ENCODE data around the gene TENT5C.

Gene TENT5C

GRCh38 chr1:117636637-117637425 lies 31.0 kb downstream of the TENT5C start:
- Histone ChIP-seq H3K9me2 (ENCODE audit: low read depth, low read length) (no peaks in the 10 kb centered on the region), H2AFZ (ENCODE audit: low read length) (no peak overlapping the region), H3K79me2 (ENCODE audit: insufficient read depth, low read length) (no peaks in the 10 kb centered on the region), H3K36me3 (ENCODE audit: insufficient read depth, low read length) (no peaks in the 10 kb centered on the region), H3K9ac (ENCODE audit: low read length) (no peak overlapping the region), H3K4me3 (ENCODE audit: low read depth, low read length, poor library complexity, severe bottlenecking) (no peak overlapping the region), H3K27ac (ENCODE audit: low read depth, low read length, poor library complexity, severe bottlenecking) (no peak overlapping the region), H3K4me2 (ENCODE audit: low read length) (no peak overlapping the region), H4K20me1 (ENCODE audit: insufficient read depth, low read length) (no peaks in the 10 kb centered on the region), H3K27me3 (ENCODE audit: insufficient read depth, low read length) (no peaks in the 10 kb centered on the region), H3F3A (ENCODE audit: insufficient read depth, low read length) (no peaks in the 10 kb centered on the region), H3K9me3 (ENCODE audit: low read length) (no peaks in the 10 kb centered on the region), H3K4me1 (ENCODE audit: insufficient read depth, low read length, severe bottlenecking) (peaks cover 20% of the 10 kb centered on the region)
- TF ChIP-seq EZH2 (IDR thresholded peaks at IDR 0.05; ENCODE audit: borderline replicate concordance, low read length) (no peak), CTCF (IDR thresholded peaks at IDR 0.05; ENCODE audit: low read length) (no peak)

- no peaks in the 10 kb centered on the region for H3K9me2 ChIP-seq (ENCODE audit: low read depth, low read length)
- TF ChIP-seq CTCF (IDR thresholded peaks at IDR 0.05; ENCODE audit: low read length) = no peak
- TF ChIP-seq EZH2 (IDR thresholded peaks at IDR 0.05; ENCODE audit: borderline replicate concordance, low read length) = no peak
- H3K4me3 ChIP-seq (ENCODE audit: low read depth, low read length, poor library complexity, severe bottlenecking) = no peak overlapping the region
- no peaks in the 10 kb centered on the region for H3F3A ChIP-seq (ENCODE audit: insufficient read depth, low read length)
- H3K79me2 ChIP-seq (ENCODE audit: insufficient read depth, low read length) = no peaks in the 10 kb centered on the region
- no peak overlapping the region for H3K9ac ChIP-seq (ENCODE audit: low read length)
- H3K27ac ChIP-seq (ENCODE audit: low read depth, low read length, poor library complexity, severe bottlenecking) = no peak overlapping the region
- no peak overlapping the region for H3K4me2 ChIP-seq (ENCODE audit: low read length)
- H2AFZ ChIP-seq (ENCODE audit: low read length) = no peak overlapping the region
- no peaks in the 10 kb centered on the region for H3K27me3 ChIP-seq (ENCODE audit: insufficient read depth, low read length)
- H3K4me1 ChIP-seq (ENCODE audit: insufficient read depth, low read length, severe bottlenecking) = peaks cover 11% of the 10 kb centered on the region
- H3K36me3 ChIP-seq (ENCODE audit: insufficient read depth, low read length) = no peaks in the 10 kb centered on the region
- H3K9me3 ChIP-seq (ENCODE audit: low read length) = no peaks in the 10 kb centered on the region
- H4K20me1 ChIP-seq (ENCODE audit: insufficient read depth, low read length) = no peaks in the 10 kb centered on the region
Measured at GRCh38 chr1:117638141-117638540, 32.3 kb downstream of the TENT5C start.

DNA sequence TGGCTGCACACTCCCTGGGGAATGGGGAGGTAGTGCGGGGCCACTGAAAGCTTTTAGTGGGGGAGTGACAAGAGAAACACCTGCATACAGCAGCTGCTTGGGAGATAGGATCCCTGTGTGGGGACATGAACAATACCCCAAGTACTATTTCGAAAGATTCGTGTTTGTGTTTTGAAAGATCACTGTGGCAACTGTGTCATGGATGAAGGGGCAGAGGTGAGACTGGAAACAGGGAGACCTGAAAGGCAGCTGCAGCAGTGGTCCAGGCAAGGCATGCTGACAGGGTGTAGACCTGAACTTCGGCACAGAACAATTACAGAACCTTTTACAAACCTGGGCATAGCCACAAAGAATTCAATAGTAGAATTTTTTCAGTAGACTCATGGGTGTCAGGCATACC lies 32.9 kb downstream of the TENT5C start:
- no peak overlapping the region for H3K4me3 ChIP-seq (ENCODE audit: low read depth, low read length, poor library complexity, severe bottlenecking)
- H3K4me2 ChIP-seq (ENCODE audit: low read length) = no peak overlapping the region
- no peak overlapping the region for H3K9ac ChIP-seq (ENCODE audit: low read length)
- H3K27ac ChIP-seq (ENCODE audit: low read depth, low read length, poor library complexity, severe bottlenecking) = no peak overlapping the region
- no peaks in the 10 kb centered on the region for H3K79me2 ChIP-seq (ENCODE audit: insufficient read depth, low read length)
- H3K9me3 ChIP-seq (ENCODE audit: low read length) = no peaks in the 10 kb centered on the region
- no peaks in the 10 kb centered on the region for H3K9me2 ChIP-seq (ENCODE audit: low read depth, low read length)
- no peaks in the 10 kb centered on the region for H3K27me3 ChIP-seq (ENCODE audit: insufficient read depth, low read length)
- H2AFZ ChIP-seq (ENCODE audit: low read length) = no peak overlapping the region
- TF ChIP-seq CTCF (IDR thresholded peaks at IDR 0.05; ENCODE audit: low read length) (no peak), EZH2 (IDR thresholded peaks at IDR 0.05; ENCODE audit: borderline replicate concordance, low read length) (no peak)
- H4K20me1 ChIP-seq (ENCODE audit: insufficient read depth, low read length) = no peaks in the 10 kb centered on the region
- peaks cover 11% of the 10 kb centered on the region for H3K4me1 ChIP-seq (ENCODE audit: insufficient read depth, low read length, severe bottlenecking)
- no peaks in the 10 kb centered on the region for H3F3A ChIP-seq (ENCODE audit: insufficient read depth, low read length)
- no peaks in the 10 kb centered on the region for H3K36me3 ChIP-seq (ENCODE audit: insufficient read depth, low read length)

All from OCI-LY1 (cell line).